ENCODE measurements around the gene FLT4.

The FLT4 gene

DNA sequence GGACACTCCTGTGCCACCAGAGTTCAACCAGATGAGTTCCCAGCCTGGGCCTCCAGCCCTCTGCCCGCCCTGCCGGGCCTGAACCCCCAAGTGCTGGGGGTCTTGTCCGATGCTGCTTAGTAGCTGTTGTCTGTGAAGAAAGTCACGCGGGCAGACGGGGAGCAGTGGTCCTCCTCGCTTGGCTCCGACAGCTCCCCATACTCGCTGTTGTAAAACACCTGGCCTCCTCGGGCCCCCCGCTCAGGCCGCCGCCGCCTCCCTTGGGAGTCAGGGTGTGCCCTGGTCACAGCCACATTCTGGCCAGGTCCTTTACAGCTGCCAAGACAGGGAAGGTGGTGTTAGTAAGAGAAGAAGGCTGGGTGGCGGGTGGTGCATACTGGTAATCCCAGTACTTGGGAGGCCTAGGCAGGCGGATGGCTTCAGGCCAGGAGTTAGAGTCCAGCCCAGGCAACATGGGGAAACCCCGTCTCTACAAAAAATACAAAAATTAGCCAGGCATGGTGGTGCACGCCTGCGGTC, 46.3 kb downstream of the FLT4 start:
- no peak for DNase-seq

DNA sequence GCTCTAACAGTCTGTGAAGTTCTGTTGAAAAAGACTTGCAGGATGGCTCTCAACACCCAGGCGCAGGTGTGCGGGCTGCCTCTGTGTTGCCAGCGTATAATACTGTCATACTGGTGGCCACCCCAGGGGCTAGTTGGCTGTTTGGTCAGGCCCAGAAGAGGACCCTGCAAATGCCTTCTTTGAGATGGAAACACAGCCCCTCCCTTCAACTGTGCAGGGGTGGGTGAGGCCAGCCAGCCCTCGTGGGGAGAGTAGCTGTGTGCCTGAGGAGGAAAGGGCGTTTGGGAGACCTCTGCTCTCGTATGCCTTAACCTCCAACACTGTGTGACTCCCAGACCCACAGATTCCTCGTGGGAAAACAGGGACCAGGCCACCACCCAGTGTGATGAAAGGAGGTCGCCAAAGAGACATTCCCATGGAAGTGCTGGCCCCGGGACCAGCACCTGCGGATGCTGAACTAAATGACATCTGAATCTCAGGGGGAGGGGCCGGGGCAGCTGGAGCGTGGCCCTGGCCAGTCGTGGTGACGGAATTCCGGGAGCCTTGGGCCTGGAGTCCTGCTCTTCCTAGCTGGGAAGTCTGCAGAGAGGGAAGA, 46.8 kb downstream of the FLT4 start:
- DNase-seq: no peak

DNA sequence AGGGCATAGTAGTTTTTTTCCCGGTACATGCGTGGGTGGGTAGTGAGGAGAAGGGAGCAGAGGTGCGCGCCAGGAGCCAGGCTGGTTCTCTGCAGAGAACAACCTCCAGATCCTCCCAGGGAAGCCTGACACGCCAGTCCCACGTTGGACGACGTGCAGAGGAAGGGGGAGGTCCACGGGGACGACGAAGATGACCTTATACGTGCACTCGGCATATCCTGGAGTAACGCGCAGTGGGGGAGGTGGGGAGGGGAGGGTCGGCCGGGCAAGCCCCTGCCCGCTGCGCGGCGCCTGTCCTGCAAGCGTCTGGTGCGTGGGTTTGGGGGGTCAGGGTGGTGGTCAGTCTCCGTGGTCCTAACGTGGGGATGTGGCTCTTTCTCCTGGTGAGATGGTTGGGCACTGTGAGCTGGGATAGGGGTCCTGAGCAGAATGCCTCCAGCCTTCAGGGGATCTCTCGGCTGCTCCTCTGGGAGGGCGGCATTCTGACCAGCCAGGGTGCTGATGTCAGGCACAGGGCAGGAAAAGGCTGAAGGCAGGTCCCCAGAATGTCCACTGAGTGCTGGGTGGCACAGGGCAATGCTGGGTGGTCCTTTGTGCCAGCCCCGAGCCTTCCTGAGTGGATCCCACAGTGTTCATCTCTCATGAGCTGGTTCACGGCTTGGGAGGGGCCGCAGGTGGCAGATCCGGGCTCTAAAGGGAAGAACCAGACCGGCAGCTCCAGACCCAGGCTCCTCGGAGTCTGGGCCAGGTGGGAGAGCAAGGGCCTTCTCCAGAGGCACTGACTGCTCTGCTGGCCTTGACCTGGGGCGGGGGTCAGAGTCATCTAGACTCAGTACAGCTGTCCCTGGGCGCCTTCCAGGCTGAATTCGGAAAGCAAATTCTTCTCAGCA, 47.6 kb downstream of the FLT4 start:
- no peak for DNase-seq

DNA sequence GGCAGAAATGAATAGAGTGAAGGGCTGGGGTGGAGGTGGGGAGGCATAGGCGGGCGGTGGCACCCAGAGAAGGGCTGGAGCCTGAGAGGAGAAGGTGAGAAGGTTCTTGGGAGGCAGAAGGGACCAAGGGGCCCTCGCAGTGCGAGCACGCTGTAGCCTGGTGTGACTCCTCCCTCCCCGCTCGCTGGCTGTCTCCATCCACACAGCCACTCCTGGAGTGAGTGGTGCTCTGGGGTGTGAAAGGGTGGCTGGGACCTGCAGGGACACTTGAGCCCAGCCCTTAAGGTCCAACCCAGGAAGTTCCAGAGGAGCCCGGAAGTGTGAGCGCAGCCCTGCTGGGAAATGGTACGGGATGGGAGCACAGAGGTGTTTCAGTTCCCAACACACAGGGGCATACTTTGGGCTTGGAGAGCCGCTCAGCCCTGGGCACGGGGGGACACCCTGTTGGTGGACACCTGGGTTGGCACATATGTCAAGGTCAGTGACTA, 48.8 kb downstream of the FLT4 start:
- DNase-seq: no peak

DNA sequence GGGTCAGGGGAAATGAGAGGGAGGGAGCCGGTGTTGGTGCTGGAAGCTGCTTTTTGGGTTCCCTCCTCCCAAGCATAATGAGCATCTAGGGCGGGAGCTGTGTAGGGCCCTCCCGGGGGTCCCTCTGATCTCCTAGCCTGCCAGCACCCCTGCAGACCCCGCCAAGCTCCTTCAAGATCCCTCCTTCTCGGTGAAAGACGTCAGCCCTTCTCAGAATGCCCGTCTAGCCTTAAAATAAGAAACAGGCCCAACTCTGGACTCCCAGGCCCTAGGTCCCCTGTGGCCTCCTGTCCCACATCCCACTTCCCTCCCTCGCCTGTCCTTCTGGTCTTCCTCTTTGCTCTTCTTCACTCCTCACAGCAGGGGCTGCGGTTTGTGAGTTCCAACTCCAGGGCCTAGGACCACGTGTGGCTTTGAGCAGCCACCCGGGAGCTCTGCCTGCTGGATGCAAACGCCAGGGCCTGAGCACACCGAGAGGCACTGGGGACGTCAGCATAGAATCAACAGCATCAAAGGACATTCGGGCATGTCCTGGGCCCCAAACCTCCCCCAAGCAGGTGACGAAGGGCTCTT, 49.3 kb downstream of the FLT4 start:
- no peak for DNase-seq

DNA sequence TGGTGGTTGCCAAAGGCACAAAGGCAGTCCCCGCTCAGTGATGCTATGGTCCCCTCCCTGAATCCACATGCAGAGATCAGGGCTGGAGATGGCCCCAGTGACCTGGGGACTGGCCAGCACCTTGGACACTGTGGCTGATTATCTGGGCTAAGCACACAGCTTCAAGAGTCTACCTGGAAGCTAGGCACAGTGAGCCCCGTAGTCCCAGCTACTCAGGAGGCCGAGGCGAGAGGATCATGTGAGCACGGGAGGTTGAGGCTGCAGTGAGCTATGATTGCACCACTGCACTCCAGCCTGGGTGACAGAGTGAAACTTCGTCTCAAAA, 49.8 kb downstream of the FLT4 start:
- DNase-seq: no peak

DNA sequence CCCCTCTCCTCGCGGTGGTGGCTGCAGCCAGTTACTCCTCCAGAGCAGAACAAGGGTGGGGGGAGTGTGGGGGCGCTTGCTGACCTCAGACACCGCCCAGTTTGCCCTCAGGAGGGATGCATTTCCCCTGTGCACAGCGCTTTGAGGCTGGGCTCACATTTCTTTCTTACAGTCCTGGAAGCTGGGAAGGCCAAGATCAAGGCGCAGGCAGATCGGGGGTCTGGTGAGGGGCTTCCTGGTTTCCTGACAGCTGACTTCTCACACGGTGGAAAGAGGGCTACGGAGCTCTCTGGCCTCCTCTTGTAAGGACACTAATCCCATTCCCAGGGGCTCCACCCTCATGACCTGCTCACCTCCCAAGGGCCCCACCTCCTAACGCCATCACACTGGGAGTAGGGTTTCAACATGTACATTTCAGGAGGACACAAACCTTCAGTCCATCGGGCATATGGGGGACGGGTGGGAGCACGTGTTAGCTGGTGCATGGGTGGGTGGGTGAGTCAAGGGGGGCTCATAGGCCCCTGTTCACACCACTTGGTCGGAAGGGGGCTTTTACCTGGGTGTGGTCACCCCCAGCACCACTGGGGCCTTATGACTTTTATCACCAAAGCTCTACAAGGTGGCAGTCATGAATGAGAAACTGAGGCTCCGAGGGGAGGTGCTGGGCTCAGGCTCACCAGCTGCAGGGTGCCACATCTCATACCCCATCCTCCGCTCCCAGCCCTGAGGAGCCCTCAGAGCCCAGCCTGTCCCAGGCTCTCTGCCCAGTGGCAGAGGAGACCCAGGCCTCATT, 50.4 kb downstream of the FLT4 start:
- no peak for DNase-seq

DNA sequence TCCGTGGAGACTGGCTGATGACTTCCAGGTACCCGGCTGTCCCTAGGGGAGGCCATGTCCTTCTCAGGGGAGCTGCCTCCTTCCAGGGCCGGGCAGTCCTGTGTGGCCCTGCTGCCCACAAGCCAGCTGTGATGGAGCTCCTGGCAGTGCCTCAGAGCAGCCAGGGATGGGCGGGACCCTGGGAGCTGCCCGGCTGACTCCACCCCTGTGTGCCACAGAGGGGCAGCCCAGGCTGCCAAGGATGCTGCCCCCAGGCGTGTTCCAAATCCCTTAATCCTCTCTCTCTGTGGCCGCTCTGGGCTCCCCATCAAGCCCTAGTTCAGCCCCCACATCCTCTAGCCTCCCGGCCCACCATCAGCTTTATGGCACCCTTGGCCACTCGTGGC, 51.1 kb downstream of the FLT4 start:
- DNase-seq: no peak

DNA sequence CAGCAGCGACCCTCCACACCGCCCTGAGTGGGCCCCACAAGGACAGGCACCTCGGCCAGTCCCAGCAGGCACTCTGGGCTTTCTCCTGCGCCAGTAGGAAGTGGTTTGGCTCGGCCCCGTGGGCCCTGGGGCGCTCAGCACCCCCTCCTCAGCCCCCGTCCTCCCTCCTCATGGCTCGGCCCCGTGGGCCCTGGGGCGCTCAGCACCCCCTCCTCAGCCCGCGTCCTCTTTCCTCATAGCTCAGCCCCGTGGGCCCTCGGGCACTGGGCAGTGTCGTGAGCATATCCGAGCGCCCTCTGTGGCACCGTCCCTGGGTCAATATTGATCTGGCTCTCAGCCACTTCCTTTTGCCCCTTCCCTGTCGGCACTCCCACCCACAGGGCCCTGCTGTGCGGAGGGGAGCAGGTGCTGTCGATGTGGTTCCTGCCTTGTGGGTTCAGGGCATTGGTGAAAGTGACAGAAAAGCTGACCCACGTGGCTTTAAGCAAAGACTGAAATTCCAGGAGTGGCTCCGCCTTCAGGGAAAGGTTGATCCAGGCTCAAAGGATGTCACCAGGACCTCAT, 52.6 kb downstream of the FLT4 start:
- DNase-seq: no peak

DNA sequence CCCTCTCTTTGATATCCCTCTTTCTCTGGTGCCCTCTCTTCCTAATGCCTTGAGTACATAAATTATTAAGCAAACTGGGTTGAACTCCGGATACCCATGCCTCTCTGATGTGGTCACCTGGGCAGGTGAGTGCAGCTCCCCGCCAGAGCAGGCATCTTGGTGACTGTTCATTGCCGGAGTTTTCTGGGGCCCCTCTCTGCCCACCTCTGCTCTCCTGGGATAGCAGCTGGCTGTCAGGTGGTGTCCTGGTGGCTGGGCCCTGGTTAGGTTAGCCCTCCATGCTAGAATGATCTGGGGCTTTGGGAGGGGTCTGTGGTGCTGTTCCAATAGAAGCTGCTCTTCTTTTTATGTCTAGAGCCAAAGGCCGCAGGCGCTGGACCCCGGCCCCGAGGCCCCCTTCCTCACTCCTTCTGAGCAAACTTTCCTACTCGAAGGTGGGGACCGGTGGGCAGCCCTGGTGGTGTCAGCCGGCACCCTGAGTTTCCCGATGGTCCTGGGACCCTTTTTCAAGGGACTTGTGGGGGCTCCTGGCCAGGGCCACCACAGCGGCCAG, 53.2 kb downstream of the FLT4 start:
- no peak for DNase-seq

DNA sequence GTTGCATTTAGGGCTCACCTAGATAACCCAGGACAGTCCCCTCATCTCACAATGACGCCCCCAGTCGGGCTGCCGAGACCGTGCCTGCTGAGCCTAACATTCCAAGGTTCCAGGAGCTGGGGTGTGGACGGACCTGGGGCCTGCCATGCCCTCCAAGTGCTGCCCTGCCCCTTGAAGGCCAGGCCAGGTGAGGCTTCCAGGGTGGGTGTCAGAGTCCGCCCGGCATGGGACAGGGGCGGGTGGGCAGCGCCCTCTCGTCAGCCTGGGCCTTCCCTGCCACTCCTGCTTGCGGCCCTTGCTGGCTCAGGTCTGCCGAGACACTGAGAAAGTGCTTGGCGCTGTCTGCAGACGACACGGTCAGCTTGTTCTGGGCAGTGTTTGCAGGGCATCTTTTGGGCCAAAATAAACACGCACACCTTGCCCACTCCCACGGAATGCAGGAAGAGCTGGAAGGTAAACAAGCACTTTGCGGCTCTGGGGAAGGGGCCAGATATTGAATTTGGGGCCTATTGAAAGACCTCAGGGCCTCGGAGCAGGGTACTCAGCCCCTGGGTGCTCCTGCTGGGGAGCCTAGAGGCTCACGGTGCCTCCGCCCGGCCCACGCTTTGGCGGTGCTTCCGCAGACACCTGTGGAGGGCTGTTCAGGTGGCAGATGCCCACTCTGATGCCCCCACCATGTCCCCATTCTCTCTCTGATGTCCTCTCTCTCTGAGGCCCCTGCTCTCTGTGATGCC, 53.9 kb downstream of the FLT4 start:
- no peak for DNase-seq

DNA sequence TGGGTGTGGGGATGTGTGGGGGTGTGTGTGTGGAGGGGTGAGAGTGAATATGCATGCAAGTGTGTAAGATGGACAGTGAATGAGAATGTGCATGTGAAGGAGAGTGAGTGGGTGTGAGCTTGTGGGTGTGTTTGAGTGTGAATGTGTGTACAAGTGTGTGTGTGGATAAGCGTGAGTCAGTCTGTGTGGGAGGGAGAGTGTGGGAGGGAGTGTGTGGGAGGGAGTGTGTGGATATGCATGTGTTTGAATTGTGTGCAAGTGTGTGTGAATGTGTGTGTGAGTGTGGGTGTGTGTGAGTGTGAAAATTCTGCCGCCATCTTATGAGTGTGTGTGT, 54.4 kb downstream of the FLT4 start:
- DNase-seq: no peak

DNA sequence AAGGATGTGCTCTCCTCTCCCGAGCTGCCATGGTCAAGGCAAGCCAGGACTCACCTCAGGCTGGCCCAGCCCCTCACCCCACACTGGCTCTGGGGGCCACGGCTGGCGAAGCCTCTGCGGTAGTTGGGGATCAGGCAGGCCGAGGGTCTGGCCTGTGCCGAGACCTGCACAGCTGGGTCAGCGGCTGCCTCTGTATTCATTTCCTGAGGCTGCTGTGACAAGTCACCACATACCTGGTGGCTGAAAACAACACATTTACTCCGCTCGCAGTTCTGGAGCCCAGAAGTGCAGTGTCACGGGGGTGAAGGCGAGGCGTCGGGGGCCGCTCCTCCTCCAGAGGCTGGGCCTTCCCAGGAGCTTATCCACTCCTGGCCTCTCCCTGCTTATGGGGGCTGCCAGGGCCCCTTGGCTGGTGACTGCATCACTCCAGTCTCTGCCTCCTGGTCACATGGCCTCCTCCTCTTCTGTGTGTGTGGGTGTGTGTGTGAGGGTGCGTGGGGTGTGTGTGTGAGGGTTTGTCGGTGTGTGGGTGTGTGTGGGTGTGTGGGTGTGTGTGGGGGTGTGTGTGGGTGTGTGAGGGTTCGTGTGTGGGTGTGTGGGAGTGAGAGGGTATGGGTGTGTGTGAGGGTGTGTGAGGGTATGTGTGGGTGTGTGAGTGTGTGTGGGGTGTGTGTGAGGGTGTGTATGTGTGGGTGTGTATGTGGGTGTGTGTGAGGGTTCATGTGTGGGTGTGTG, 54.9 kb downstream of the FLT4 start:
- no peak for DNase-seq

DNA sequence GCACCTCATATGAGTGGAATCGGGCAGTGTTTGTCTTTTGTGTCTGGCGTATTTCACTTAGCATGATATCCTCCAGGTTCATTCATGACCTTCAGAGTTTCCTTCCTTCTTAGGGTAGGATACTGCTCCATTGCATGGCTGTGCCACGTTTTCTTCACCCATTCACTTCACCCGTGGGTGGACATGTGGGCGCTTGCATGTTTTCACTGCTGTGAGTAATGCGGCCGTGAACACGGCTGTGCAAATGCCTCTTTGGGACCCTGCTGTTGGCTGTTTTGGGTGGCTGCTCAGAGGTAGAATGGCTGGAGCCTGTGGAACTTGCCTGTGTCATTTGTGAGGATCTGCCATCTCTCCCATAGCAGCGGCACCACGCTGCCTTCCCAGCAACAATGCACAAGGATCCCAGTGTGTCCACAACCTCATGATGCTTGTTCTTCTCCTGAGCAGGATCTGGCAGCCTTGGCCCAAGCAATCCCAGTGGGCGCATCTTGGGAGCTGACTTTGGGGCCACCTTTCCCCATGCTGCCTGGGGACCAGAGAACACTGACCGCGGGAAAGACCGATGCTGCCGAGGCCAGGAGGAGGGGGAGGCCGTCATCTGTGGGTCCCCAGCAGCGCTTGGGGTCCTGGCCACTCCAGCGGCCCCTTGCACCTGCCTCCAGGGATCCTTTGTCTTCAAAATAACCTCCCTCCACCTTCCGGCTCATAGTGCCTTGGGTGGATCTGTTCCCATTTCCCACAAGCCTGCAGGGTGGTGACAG, 55.8 kb downstream of the FLT4 start:
- DNase-seq: no peak

DNA sequence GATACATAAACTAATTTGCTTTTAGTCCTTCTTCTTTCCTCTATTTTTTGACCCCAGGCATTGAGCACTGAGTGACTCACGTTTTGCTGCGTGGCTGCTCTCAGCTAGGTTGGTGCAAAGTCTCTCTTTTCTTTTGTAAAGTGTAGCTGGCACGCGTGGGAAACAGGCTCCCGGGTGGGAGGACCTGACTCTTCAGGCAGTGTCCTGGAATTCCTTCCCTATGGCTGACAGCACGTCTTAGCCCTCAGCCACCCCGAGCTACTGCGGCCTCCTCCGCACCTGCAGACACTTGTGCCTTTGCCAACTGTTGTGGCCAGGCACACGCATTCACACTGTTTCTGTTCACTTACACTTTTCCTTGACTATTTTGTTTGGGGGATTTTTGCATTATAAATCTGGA, 57.2 kb downstream of the FLT4 start:
- no peak for DNase-seq

DNA sequence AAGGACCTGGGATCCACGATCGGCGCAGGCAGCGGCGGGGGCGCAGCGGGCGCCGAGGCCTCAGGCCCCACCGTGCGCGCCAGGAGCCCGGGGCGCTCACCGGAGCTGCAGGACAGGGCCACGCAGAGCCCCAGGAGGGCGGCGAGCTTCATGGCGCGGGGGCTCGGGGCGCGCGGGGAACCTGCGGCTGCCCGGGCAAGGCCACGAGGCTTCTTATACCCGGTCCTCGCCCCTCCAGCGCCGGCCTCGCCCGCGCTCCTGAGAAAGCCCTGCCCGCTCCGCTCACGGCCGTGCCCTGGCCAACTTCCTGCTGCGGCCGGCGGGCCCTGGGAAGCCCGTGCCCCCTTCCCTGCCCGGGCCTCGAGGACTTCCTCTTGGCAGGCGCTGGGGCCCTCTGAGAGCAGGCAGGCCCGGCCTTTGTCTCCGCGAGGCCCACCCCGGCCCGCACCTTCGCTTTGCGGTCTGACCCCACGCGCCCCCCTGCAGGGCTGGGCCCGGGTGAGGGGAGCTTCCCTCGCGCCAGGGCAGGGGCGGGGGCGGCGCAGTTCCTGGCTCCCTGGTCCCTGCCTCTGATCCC, 58.0 kb downstream of the FLT4 start, which contains the start of gene SCGB3A1:
TSS of gene SCGB3A1 (minus strand) at position 189 of the 577 bp plus-strand sequence. CDS start at position 152, 37 bp downstream.
- DNase-seq: no peak

DNA sequence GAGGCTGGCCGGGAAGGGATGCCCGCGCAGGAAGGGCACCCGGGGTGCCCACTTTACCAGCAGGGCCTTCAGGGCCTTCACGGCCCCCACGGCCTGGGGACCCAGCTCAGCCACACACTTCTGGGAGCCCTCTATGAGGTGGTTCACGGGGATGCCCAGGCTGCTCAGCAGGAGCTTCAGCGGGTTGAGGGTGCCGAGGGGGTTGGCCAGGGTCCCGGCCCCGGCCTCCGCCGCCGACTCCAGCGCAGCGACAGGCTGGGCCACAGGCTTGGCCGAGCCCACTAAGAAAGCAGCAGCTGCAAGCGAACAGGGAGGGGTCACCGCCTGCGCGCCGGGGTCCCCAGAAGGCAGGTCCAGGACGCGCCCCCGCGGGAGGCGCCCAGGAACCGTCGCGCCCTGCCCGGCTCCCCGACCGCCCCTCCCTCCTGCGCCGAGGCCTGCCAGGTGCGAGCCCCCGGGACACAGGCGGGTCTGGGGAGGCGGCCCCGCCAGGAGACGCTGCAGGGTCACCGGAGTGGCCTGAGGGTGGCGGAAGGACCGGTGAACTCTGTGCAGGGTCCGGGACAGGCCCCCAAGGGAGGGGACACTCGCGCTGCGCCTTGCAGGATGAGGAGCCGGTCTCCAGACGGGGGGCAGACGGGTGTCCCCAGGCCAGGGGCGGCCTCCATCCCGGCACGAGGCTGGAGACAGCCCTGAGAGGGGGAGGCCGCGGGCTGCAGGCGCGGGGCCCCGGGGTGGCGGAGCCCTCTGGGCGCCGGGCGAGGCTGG, 58.7 kb downstream of the FLT4 start:
- no peak for DNase-seq

DNA sequence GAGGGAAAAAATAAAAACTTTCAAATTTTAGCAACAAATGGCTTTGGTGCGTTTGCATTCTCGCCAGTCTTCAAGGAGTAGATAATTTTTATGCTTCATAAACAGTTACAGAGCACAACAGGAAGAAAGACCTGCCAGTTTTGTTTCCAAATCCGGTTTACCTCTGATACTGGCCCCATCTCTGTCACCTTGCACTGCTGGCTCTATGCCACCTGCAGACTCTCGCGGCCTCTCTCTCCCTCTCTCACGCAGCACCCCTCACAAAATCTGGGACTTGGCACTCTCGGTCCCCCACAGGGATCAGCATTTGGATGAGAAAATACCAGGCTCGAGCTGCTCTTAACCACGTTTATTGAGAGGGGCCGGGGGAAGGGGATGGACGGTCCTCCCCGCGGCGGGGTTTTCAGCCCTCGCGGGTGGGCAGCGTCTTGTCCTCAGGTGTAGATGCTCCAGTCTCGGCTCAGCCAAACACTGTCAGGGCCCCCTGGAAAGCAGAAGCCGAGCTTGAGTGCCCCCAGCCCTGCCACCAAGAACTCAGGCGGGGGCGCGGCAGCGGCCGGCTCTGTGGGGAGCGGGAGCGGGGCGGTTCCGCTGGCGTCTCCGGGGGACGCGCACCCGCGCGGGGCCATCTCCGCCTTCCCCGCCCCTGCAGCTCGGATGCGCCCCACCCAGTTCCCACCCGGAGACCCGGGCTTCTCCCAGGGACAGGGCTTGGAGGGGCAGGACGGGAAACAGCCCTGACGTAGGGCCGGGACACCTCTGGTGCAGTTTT, 59.4 kb downstream of the FLT4 start:
- DNase-seq: no peak

All from NCI-H2171 (cell line).